ENCODE measurements around the gene C11orf42.

DNA sequence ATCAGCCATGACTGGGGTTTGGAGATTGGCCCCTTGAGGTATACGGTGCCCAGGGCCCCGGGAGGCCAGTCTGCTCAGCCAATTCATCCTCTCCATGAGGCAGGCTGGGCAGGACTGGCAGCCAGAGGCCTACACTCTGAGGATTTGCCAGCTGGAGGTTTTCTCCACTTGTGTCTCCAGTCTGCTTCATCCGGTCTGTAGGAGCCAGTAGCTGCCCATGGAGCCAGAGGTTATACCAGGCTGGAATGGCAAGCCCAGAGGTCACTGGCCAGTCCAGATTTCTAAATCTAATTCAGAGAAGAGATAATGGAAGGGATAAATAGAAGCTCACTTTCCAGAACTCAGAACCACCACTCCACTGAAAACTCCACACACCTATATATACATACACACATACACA lies 19.1 kb downstream of the C11orf42 start:
- TF ChIP-seq EZH2 (IDR thresholded peaks at IDR 0.05) (no peak), POLR2AphosphoS5 (IDR thresholded peaks at IDR 0.05; ENCODE audit: borderline replicate concordance, low read depth, low read length) (no peak)

Measured in SK-N-MC (cell line).